A549 (cell line): ENCODE data around the gene PRKAG2. TPM values are rescaled to one million over a fixed set of nuclear protein-coding genes. Genes with fewer than 3 reads are reported as not detected.

Source experiments
- ATAC-seq, 2 experiments: fragments of 200-7000 bp in 1 of 2; fragments of >200 bp in 1 of 2; cut with Nextera tagmentation in 1 of 2; cut with Tn5 transposase in 1 of 2; 3 replicates each; pipeline versions ENCODE4 v1.8.0 to v1.9.1; 2018 to 2020; ENCODE audit warnings: mild to moderate bottlenecking in 1 of 2, moderate library complexity in 1 of 2
- CTCF ChIA-PET: fragments of 300-600 bp; sonication (Branson Sonifier 250); formaldehyde crosslinking; extraction: SDS; loops from one replicate; lab custom pipeline; 2021; ENCODE audit warnings: antibody characterized with exemption, inconsistent platforms; lab: Yijun Ruan, JAX
- POLR2A ChIA-PET: fragments of 350-600 bp; formaldehyde crosslinking; extraction: SDS; loops from one replicate; lab custom pipeline; 2021; ENCODE audit warnings: antibody characterized with exemption, inconsistent platforms; lab: Yijun Ruan, JAX
- DNase-seq, 2 experiments: peaks; one replicate each; pipeline versions ENCODE4 v3.0.0 to v3.0.0-alpha.2; 2011 to 2016; ENCODE audit warnings: low read depth in 1 of 2, low spot score in 1 of 2
- FAIRE-seq: peaks from 2 replicates; lab custom pipeline; 2011; peaks lifted over from hg19 to GRCh38; lab: Jason Lieb, UNC
- H3K27ac ChIP-seq, 2 experiments: fragments of >200 bp; sonication (Bioruptor Twin); formaldehyde crosslinking; 3 replicates each; pipeline ENCODE4 v1.5.1; 2016 to 2017
- H3K4me1 ChIP-seq: fragments of >200 bp; sonication (Bioruptor Twin); formaldehyde crosslinking; 3 replicates; pipeline ENCODE4 v1.6.1; 2016
- H3K4me2 ChIP-seq: fragments of >200 bp; sonication (Bioruptor Twin); formaldehyde crosslinking; 3 replicates; pipeline ENCODE4 v1.6.1; 2016
- H3K4me3 ChIP-seq: fragments of >200 bp; sonication (Bioruptor Twin); formaldehyde crosslinking; 3 replicates; pipeline ENCODE4 v1.5.1; 2016
- H3K9me3 ChIP-seq: fragments of >200 bp; sonication (Bioruptor Twin); formaldehyde crosslinking; 3 replicates; pipeline ENCODE4 v1.6.1; 2016
- BCL3 ChIP-seq: fragments of >200 bp; sonication (Bioruptor Twin); formaldehyde crosslinking; IDR thresholded peaks from 3 replicates; pipeline ENCODE4 v1.6.1; 2016
- CBX2 ChIP-seq: fragments of 200-600 bp; sonication (generic); IDR thresholded peaks from 2 replicates; pipeline ENCODE4 v1.6.1; 2016; ENCODE audit warnings: low read depth, mild to moderate bottlenecking, borderline replicate concordance
- CBX8 ChIP-seq: fragments of 200-600 bp; sonication (generic); IDR thresholded peaks from 2 replicates; pipeline ENCODE4 v1.6.1; 2016
- CEBPB ChIP-seq, 2 experiments: fragments of >200 bp in 1 of 2; sonication (Bioruptor Twin) in 1 of 2; formaldehyde crosslinking in 1 of 2; IDR thresholded peaks; 2 replicates each; pipeline ENCODE4 v1.6.1; 2012 to 2016
- CHD2 ChIP-seq: fragments of 150-350 bp; IDR thresholded peaks from 2 replicates; pipeline ENCODE4 v1.6.1; 2014; ENCODE audit warnings: low read length; ENCODE audit not compliant: partially characterized antibody
- FOSL2 ChIP-seq, 2 experiments: fragments of 450-650 bp in 1 of 2; fragments of >200 bp in 1 of 2; sonication (Bioruptor Twin) in 1 of 2; formaldehyde crosslinking; IDR thresholded peaks; 2 replicates each; pipeline versions ENCODE4 v1.5.0 to v1.6.1; 2016 to 2020; ENCODE audit warnings: mild to moderate bottlenecking in 1 of 2, moderate library complexity in 1 of 2
- HDAC2 ChIP-seq: fragments of 200-600 bp; sonication (generic); IDR thresholded peaks from 2 replicates; pipeline ENCODE4 v1.6.1; 2016
- HES2 ChIP-seq: fragments of >200 bp; sonication (Bioruptor Twin); formaldehyde crosslinking; IDR thresholded peaks from 2 replicates; pipeline ENCODE4 v1.6.1; 2016
- HMGXB4 ChIP-seq: fragments of 250-450 bp; sonication (Bioruptor Pico); IDR thresholded peaks from 2 replicates; pipeline ENCODE4 v1.5.0; 2021; ENCODE audit warnings: mild to moderate bottlenecking, moderate library complexity, borderline replicate concordance
- HOXA7 ChIP-seq: fragments of 250-450 bp; sonication (Bioruptor Pico); IDR thresholded peaks from 2 replicates; pipeline ENCODE4 v1.5.0; 2020; ENCODE audit warnings: mild to moderate bottlenecking, moderate library complexity
- HOXB13 ChIP-seq: fragments of 250-450 bp; sonication (Bioruptor Pico); IDR thresholded peaks from 2 replicates; pipeline ENCODE4 v1.5.0; 2020; ENCODE audit warnings: low read depth, mild to moderate bottlenecking, moderate library complexity
- JUN ChIP-seq, 2 experiments: fragments of >200 bp; sonication (Bioruptor Twin); formaldehyde crosslinking; IDR thresholded peaks; 2 replicates in 1 of 2; 3 replicates in 1 of 2; pipeline ENCODE4 v1.6.1; 2016 to 2017
- JUNB ChIP-seq: fragments of >200 bp; sonication (Bioruptor Twin); formaldehyde crosslinking; IDR thresholded peaks from 2 replicates; pipeline ENCODE4 v1.6.1; 2016
- KDM1A ChIP-seq: fragments of 200-600 bp; sonication (generic); IDR thresholded peaks from 2 replicates; pipeline ENCODE4 v1.6.1; 2016; ENCODE audit warnings: low read depth, mild to moderate bottlenecking
- MAFK ChIP-seq: fragments of 450-650 bp; IDR thresholded peaks from 2 replicates; pipeline ENCODE4 v1.6.1; 2014; ENCODE audit not compliant: partially characterized antibody
- MAZ ChIP-seq: fragments of 150-350 bp; IDR thresholded peaks from 2 replicates; pipeline ENCODE4 v1.6.1; 2014; ENCODE audit warnings: antibody characterized with exemption, low read depth, low read length, borderline replicate concordance
- MYC ChIP-seq: IDR thresholded peaks from 2 replicates; pipeline ENCODE4 v1.6.1; 2012; ENCODE audit warnings: mild to moderate bottlenecking, inconsistent platforms, low read length, improper control_type of control experiment, borderline replicate concordance
- NFE2L2 ChIP-seq: fragments of 150-350 bp; conservative IDR thresholded peaks from 2 replicates; pipeline ENCODE4 v1.6.1; 2014; ENCODE audit warnings: low read length
- NPAS2 ChIP-seq: fragments of 250-450 bp; sonication (Bioruptor Pico); IDR thresholded peaks from 2 replicates; pipeline ENCODE4 v1.8.0; 2022; ENCODE audit warnings: mild to moderate bottlenecking, moderate library complexity, borderline replicate concordance
- PHF8 ChIP-seq: fragments of 200-600 bp; sonication (generic); IDR thresholded peaks from 2 replicates; pipeline ENCODE4 v1.6.1; 2016; ENCODE audit warnings: low read depth, mild to moderate bottlenecking, antibody characterized with exemption, moderate library complexity, borderline replicate concordance
- SREBF2 ChIP-seq: fragments of 450-650 bp; IDR thresholded peaks from 2 replicates; pipeline ENCODE4 v1.6.1; 2014; ENCODE audit warnings: mild to moderate bottlenecking, moderate library complexity
- TFCP2L1 ChIP-seq: fragments of 250-450 bp; sonication (Bioruptor Pico); IDR thresholded peaks from 2 replicates; pipeline ENCODE4 v1.5.0; 2021; ENCODE audit warnings: mild to moderate bottlenecking
- TP53 ChIP-seq: fragments of 250-450 bp; sonication (Bioruptor Pico); IDR thresholded peaks from 2 replicates; pipeline ENCODE4 v1.5.0; 2021; ENCODE audit warnings: mild to moderate bottlenecking, moderate library complexity
- USF2 ChIP-seq: fragments of 450-650 bp; IDR thresholded peaks from 2 replicates; pipeline ENCODE4 v1.6.1; 2014; ENCODE audit warnings: antibody characterized with exemption
- ZC3H11A ChIP-seq: fragments of 450-650 bp; IDR thresholded peaks from 2 replicates; pipeline ENCODE4 v1.6.1; 2014; ENCODE audit warnings: antibody characterized with exemption, mild to moderate bottlenecking
- ZFP36 ChIP-seq: fragments of 450-650 bp; IDR thresholded peaks from 2 replicates; pipeline ENCODE4 v1.6.1; 2014; ENCODE audit warnings: borderline replicate concordance; ENCODE audit not compliant: partially characterized antibody
- ZNF302 ChIP-seq: fragments of 250-450 bp; sonication (Bioruptor Pico); IDR thresholded peaks from 2 replicates; pipeline ENCODE4 v1.9.0; 2021; ENCODE audit warnings: inconsistent platforms, mild to moderate bottlenecking, moderate library complexity
- WGBS: methylation state at CpG from one replicate; pipeline ENCODE4 v1.1.6; 2017; ENCODE audit errors: missing lambda C conversion rate; 5-methylcytosine and 5-hydroxymethylcytosine counted together
- polyA plus RNA-seq, 4 experiments: library from polyadenylated mRNA; depleted of rRNA in 3 of 4; stranded (reverse); fragments of >200 nt; fragmentation: RNase III in 1 of 4; extraction: RNeasy Plus Mini Kit Qiagen cat#74134 plus additional on column Dnase treatment in 1 of 4; gene quantifications; 2 replicates in 3 of 4; 3 replicates in 1 of 4; pipeline ENCODE4 v1.2.3, GENCODE V29; 2011 to 2017

The PRKAG2 gene
- polyA plus RNA-seq, 2 of the 4 experiments (the other 2 are of a cell fraction) = 26.5 to 31.7 TPM

- no peak for FAIRE-seq
- ChIA-PET CTCF (interaction anchor here (1.5 to 7.0 kb wide), 4 partner anchors 10 to 125 kb away, joined by 3 to 64 read pairs (median 10); no protein-coding TSS in a partner anchor), POLR2A (no interaction called here)
- DNase-seq = no peak
- 0 out of 3 replicates have a peak, but pooled peaks cover 7% of the 10 kb centered on the region for H3K9me3 ChIP-seq
- H3K27ac ChIP-seq = no peak overlapping the region
- 84% methylated on average over 19 of the region's 19 CpGs for WGBS
- TF ChIP-seq MAFK (no peak), CBX2 (no peak), CHD2 (no peak), HOXA7 (CRISPR knock-in tag) (no peak), PHF8 (no peak), TFCP2L1 (CRISPR knock-in tag) (no peak), ZC3H11A (no peak), BCL3 (no peak), MYC (no peak), NFE2L2 (no peak), MAZ (no peak), HES2 (no peak), CEBPB (IDR thresholded peaks at IDR 0.05) (no peak), HMGXB4 (CRISPR knock-in tag) (no peak), KDM1A (no peak), USF2 (no peak), ZNF302 (CRISPR knock-in tag) (no peak), TP53 (CRISPR knock-in tag) (no peak), FOSL2 (IDR thresholded peaks at IDR 0.05) (no peak), FOSL2 (CRISPR knock-in tag; IDR thresholded peaks at IDR 0.05) (no peak), ZFP36 (no peak)
- ATAC-seq = no peak
- H3K4me3 ChIP-seq = no peak overlapping the region
- no peak overlapping the region for H3K4me2 ChIP-seq
- peaks cover 23% of the 10 kb centered on the region for H3K4me1 ChIP-seq
Measured at GRCh38 chr7:151806952-151807775, 69.8 kb downstream of the PRKAG2 start.

GRCh38 chr7:151806204-151806603, 70.7 kb downstream of the PRKAG2 start:
- 0 out of 3 replicates have a peak, but pooled peaks cover 7% of the 10 kb centered on the region for H3K9me3 ChIP-seq

More at GRCh38 chr7:151806204-151806603, 70.7 kb downstream of the PRKAG2 start:
- Histone ChIP-seq H3K4me2 (no peak overlapping the region), H3K27ac (no peak overlapping the region), H3K4me3 (no peak overlapping the region), H3K4me1 (peaks cover 26% of the 10 kb centered on the region)
- ChIA-PET POLR2A (no interaction called here), CTCF (interaction anchor here (1.7 to 7.0 kb wide), 2 partner anchors 24 to 54 kb away, joined by 3 to 64 read pairs; no protein-coding TSS in a partner anchor)
- FAIRE-seq = no peak
- no peak for ATAC-seq
- TF ChIP-seq BCL3 (no peak), HDAC2 (no peak), ZFP36 (no peak), FOSL2 (IDR thresholded peaks at IDR 0.05) (no peak), FOSL2 (CRISPR knock-in tag; IDR thresholded peaks at IDR 0.05) (no peak), JUN (IDR thresholded peaks at IDR 0.05) (no peak), HOXB13 (CRISPR knock-in tag) (no peak), JUNB (no peak), ZNF302 (CRISPR knock-in tag) (no peak), ZC3H11A (no peak), NPAS2 (CRISPR knock-in tag) (no peak), SREBF2 (no peak), CBX8 (no peak)
- no peak for DNase-seq
- 76% methylated on average over 8 of the region's 8 CpGs for WGBS
